Vagina (tissue), 2 donors: Measurements from ENCODE around the gene CD6.

Experiments used
- CTCF ChIP-seq, 3 experiments: fragments of 450-650 bp in 2 of 3; fragments of 200-600 bp in 1 of 3; sonication (generic) in 1 of 3; IDR thresholded peaks; one replicate each; pipeline ENCODE4 v1.5.1; 2017 to 2019; ENCODE audit warnings: antibody characterized with exemption in 3 of 3, mild to moderate bottlenecking in 2 of 3, moderate library complexity in 2 of 3
- POLR2A ChIP-seq, 2 donors: fragments of 450-650 bp; IDR thresholded peaks; one replicate each; pipeline ENCODE4 v1.6.1; 2017; ENCODE audit warnings: antibody characterized with exemption in 2 of 2, mild to moderate bottlenecking in 2 of 2, moderate library complexity in 2 of 2
- POLR2AphosphoS5 ChIP-seq, 2 donors: sonication (generic); formaldehyde crosslinking; IDR thresholded peaks; one replicate each; pipeline ENCODE4 v1.9.0; 2017; ENCODE audit warnings: antibody characterized with exemption in 2 of 2, mild to moderate bottlenecking in 2 of 2, low read depth in 1 of 2; ENCODE audit not compliant: insufficient read depth in 1 of 2

GRCh38 chr11:61048368-61049062 is 77.0 kb downstream of the CD6 start:
- no peak for TF ChIP-seq CTCF (IDR thresholded peaks at IDR 0.05)
- no peak for TF ChIP-seq POLR2AphosphoS5 (IDR thresholded peaks at IDR 0.05; ENCODE audit: insufficient read depth in 1 of 2, low read depth in 1 of 2)
- no peak for TF ChIP-seq POLR2A (IDR thresholded peaks at IDR 0.05)
